Measurements from ENCODE around the gene AGAP2. TPM values are rescaled to one million over a fixed set of nuclear protein-coding genes. Genes with fewer than 3 reads are reported as not detected.
A peak's percentile ranks its signal among the peaks of the same experiment; 100 is the strongest.

AGAP2 gene
- total and polyA plus RNA-seq, 9 of the 15 experiments (the other 6 are each of a cell fraction or from before 2014, with no cell fraction given) = 0.04 to 0.77 (median 0.28) TPM; not detected in 1

DNA sequence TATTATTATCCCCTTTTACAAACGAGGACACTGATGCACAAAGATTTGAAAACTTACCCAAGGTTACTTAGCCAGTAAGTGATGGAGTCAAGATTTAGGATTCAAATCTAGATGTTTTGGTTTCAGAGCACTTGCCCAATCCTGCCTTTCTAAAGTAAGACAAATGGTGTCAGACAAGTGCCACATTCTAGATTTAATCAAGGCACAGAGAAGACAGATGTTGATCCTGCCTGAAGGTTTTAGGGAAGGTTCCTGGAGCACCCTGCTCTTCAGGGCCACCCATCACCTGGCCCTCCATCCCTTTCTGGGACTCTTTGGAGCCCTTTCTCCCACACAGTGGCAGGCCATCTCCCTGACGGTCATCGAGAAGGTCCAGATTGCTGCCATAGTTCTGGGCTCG lies 19.2 kb upstream of the AGAP2 start:
- Histone ChIP-seq H3K9me1 (ENCODE audit: control insufficient read depth, insufficient read depth, low read length) (no peaks in the 10 kb centered on the region), H3K4me3 (no peak overlapping the region), H3K79me2 (ENCODE audit: control insufficient read depth, insufficient read depth, low read length) (peaks cover 11% of the 10 kb centered on the region; the same call in 2 of the 3 replicates), H3K9ac (ENCODE audit: insufficient read depth in 1 of 2, low read depth in 2 of 2, low read length in 2 of 2) (no peak overlapping the region), H3K9me3 (replicated peaks; ENCODE audit: control insufficient read depth, insufficient read depth, low read depth, low read length) (no peaks in the 10 kb centered on the region), H3K27me3 (ENCODE audit: control insufficient read depth in 2 of 2, insufficient read depth in 2 of 2, low read length in 2 of 2) (no peaks in the 10 kb centered on the region), H3K4me2 (ENCODE audit: insufficient read depth, low read length) (no peak overlapping the region), H4K20me1 (replicated peaks; ENCODE audit: control insufficient read depth, insufficient read depth, low read length) (no peaks in the 10 kb centered on the region), H3K27ac (ENCODE audit: extremely low read depth, low read depth, low read length) (no peak overlapping the region), H3K4me1 (replicated peaks in 1 of 2; ENCODE audit: control insufficient read depth in 2 of 2, insufficient read depth in 2 of 2, low read length in 2 of 2) (peaks cover 27 to 28% of the 10 kb centered on the region in 2 experiments), H2AFZ (ENCODE audit: low read depth, low read length) (no peak overlapping the region), H3K36me3 (ENCODE audit: control insufficient read depth, insufficient read depth, low read length) (peaks cover 15% of the 10 kb centered on the region; the same call in 2 of the 3 replicates)
- no TSS peak for BruUV-seq (replicated peaks)
- ChIA-PET POLR2A (interaction anchor here (2.3 kb wide), 1 partner anchor 10 kb away, joined by 26 read pairs; the partner anchor contains the start of gene CYP27B1), CTCF (ENCODE audit: low intra/inter-chr PET ratio) (no interaction called here)
- intact Hi-C loops (cut with micrococcal nuclease) = loop anchor here (2.0 kb wide), 1 partner anchor 57 kb away; no protein-coding TSS in a partner anchor
- DNase-seq (ENCODE audit: extremely low read depth in 1 of 4, low spot score in 3 of 4) (no peak), FAIRE-seq (no peak), ATAC-seq (no peak)
- no peak for TF ChIP-seq ATF1 (CRISPR knock-in tag; IDR thresholded peaks at IDR 0.05)
- TF ChIP-seq ATF1 (tag; IDR thresholded peaks at IDR 0.05) = no peak
- no peak for TF ChIP-seq MAFF (IDR thresholded peaks at IDR 0.05; ENCODE audit: low read length)
- in situ Hi-C loops (cut with MboI) = no loop called here
- WGBS (ENCODE audit: insufficient coverage, low coverage, missing lambda C conversion rate) = 82% methylated on average over 4 of the region's 4 CpGs

DNA sequence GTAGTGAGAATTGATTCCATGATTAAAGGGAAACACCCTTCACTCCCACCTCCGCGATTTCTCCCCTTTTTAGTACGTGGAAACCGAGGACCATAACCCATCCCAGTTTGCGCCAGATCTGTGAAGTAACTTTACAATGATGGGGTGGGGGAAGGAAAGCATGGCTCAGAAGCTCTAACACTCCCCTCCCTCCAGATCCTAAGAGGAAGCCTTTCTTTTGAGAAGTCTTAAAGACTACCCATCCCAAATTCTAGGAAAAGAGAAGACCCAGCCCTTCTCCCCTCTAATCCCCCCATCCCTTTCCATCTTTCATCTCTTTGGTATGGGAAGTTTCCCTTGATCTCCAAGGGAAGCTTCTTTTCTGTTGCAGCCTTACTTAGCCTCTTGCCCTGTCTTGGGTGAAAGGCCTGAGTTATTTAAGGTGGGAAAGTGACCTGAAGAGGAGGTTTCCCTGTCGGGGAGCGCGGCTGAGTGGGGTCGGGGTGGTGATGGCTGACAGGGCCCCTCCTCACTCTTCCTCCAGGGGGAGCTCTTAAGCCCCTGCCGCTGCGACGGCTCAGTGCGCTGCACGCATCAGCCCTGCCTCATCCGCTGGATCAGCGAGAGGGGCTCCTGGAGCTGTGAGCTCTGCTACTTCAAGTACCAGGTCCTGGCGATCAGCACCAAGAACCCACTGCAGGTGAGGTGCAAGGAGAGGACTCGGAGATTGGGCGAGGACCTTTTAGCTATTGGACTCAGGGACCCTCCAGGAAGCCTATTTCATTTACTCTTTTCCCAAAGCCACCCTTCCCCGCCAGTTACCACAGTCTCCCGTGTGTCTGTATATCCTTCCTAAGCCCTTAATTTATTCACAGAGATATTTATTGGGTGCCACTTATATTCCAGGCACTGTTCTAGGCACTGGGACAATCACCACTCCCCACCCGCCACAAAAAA lies 18.1 kb upstream of the AGAP2 start:
- Histone ChIP-seq H3K4me2 (ENCODE audit: insufficient read depth, low read length) (peak overlapping the region; percentile 81), H3K9ac (ENCODE audit: insufficient read depth in 1 of 2, low read depth in 2 of 2, low read length in 2 of 2) (peak overlapping the region; percentile 3 to 62; a peak in 3 of 4 replicates), H4K20me1 (replicated peaks; ENCODE audit: control insufficient read depth, insufficient read depth, low read length) (no peaks in the 10 kb centered on the region), H3K9me3 (replicated peaks; ENCODE audit: control insufficient read depth, insufficient read depth, low read depth, low read length) (no peaks in the 10 kb centered on the region), H3K27ac (ENCODE audit: extremely low read depth, low read depth, low read length) (no peak overlapping the region), H2AFZ (ENCODE audit: low read depth, low read length) (peak overlapping the region; percentile 61; the same call in 1 of the 2 replicates), H3K79me2 (ENCODE audit: control insufficient read depth, insufficient read depth, low read length) (peaks cover 19% of the 10 kb centered on the region), H3K4me1 (replicated peaks in 1 of 2; ENCODE audit: control insufficient read depth in 2 of 2, insufficient read depth in 2 of 2, low read length in 2 of 2) (peaks cover 30 to 35% of the 10 kb centered on the region in 2 experiments), H3K36me3 (ENCODE audit: control insufficient read depth, insufficient read depth, low read length) (peaks cover 15% of the 10 kb centered on the region; the same call in 2 of the 3 replicates), H3K4me3 (peak overlapping the region; percentile 50), H3K9me1 (ENCODE audit: control insufficient read depth, insufficient read depth, low read length) (no peaks in the 10 kb centered on the region), H3K27me3 (ENCODE audit: control insufficient read depth in 2 of 2, insufficient read depth in 2 of 2, low read length in 2 of 2) (no peaks in the 10 kb centered on the region)
- WGBS (ENCODE audit: insufficient coverage, low coverage, missing lambda C conversion rate) = 14% methylated on average over 16 of the region's 22 CpGs
- ATAC-seq (peak; percentile 66), FAIRE-seq (peak; percentile 65), DNase-seq (ENCODE audit: extremely low read depth in 1 of 4, low spot score in 3 of 4) (peak; percentile 72 to 88 (median 79))
- ChIA-PET POLR2A (interaction anchor here (0.6 to 2.3 kb wide), 7 partner anchors 11 to 119 kb away, joined by 3 to 26 read pairs (median 3); partner anchors contain the start of genes CYP27B1, EEF1AKMT3, METTL1 and TSPAN31), CTCF (ENCODE audit: low intra/inter-chr PET ratio) (interaction anchor here (0.6 to 1.5 kb wide), 4 partner anchors 26 to 175 kb away, joined by 3 to 10 read pairs (median 4); partner anchors contain the start of gene TSFM)
- intact Hi-C loops (cut with micrococcal nuclease) (loop anchor here (1.0 kb wide), 1 partner anchor 149 kb away; no protein-coding TSS in a partner anchor), in situ Hi-C loops (cut with MboI) (no loop called here)
- no TSS peak for BruUV-seq (replicated peaks)
- TF ChIP-seq, protein P1, sequence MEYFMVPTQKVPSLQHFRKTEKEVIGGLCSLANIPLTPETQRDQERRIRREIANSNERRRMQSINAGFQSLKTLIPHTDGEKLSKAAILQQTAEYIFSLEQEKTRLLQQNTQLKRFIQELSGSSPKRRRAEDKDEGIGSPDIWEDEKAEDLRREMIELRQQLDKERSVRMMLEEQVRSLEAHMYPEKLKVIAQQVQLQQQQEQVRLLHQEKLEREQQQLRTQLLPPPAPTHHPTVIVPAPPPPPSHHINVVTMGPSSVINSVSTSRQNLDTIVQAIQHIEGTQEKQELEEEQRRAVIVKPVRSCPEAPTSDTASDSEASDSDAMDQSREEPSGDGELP (CRISPR knock-in tag; IDR thresholded peaks at IDR 0.05; ENCODE audit: borderline replicate concordance) = peak; percentile 41; the same call in 1 of the 2 replicates
- no peak for TF ChIP-seq ARNT (IDR thresholded peaks at IDR 0.05)
- TF ChIP-seq CREB1 (IDR thresholded peaks at IDR 0.05) = no peak; the same call in 1 of the 2 replicates
- TF ChIP-seq CREB1 (CRISPR knock-in tag; IDR thresholded peaks at IDR 0.05) = peak; percentile 53
- 0 out of 4 replicates have a peak, but pooled peaks of 1 of the 2 experiments have one; percentile 16 for TF ChIP-seq KDM1A (IDR thresholded peaks at IDR 0.05)
- TF ChIP-seq, protein P2, sequence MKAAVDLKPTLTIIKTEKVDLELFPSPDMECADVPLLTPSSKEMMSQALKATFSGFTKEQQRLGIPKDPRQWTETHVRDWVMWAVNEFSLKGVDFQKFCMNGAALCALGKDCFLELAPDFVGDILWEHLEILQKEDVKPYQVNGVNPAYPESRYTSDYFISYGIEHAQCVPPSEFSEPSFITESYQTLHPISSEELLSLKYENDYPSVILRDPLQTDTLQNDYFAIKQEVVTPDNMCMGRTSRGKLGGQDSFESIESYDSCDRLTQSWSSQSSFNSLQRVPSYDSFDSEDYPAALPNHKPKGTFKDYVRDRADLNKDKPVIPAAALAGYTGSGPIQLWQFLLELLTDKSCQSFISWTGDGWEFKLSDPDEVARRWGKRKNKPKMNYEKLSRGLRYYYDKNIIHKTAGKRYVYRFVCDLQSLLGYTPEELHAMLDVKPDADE (conservative IDR thresholded peaks at IDR 0.05; ENCODE audit: control insufficient read depth, low read depth, low read length) = 0 out of 2 replicates have a peak, but pooled peaks have one; percentile 23
- TF ChIP-seq STAG1 (CRISPR knock-in tag; IDR thresholded peaks at IDR 0.05; ENCODE audit: borderline replicate concordance) = peak; percentile 20; the same call in 1 of the 2 replicates
- no peak for TF ChIP-seq ZNF668 (CRISPR knock-in tag; IDR thresholded peaks at IDR 0.05)
